C4-2B (cell line): Measurements from ENCODE around the gene SLC13A2.
"Not testable (repeated sequence)": the region's sequence is repeated elsewhere in the genome, so short reads cannot be mapped to it uniquely, and the experiment has no call there.

ENCODE experiments used
- CTCF ChIP-seq: fragments of 450-650 bp; conservative IDR thresholded peaks from 2 replicates; pipeline ENCODE4 v1.5.1; 2017; ENCODE audit warnings: mild to moderate bottlenecking
- ZFX ChIP-seq: fragments of 450-650 bp; IDR thresholded peaks from 2 replicates; pipeline ENCODE4 v1.6.1; 2017

- TF ChIP-seq CTCF, ZFX: not testable (repeated sequence)
Observed at GRCh38 chr17:28522281-28522680, 48.8 kb downstream of the SLC13A2 start.
